Ascending aorta (tissue), 2 donors: Measurements from ENCODE around the gene HECTD4. TPM values are rescaled to one million over a fixed set of nuclear protein-coding genes. Genes with fewer than 3 reads are reported as not detected.
"Not testable (repeated sequence)": the region's sequence is repeated elsewhere in the genome, so short reads cannot be mapped to it uniquely, and the experiment has no call there.

Experiments
- DNase-seq, 2 donors: peaks; one replicate each; pipeline ENCODE4 v3.0.0-alpha.2; 2019; ENCODE audit warnings: low spot score in 2 of 2
- H3K27ac ChIP-seq, 2 donors: fragments of 200-600 bp; sonication (generic); one replicate each; pipeline ENCODE4 v1.5.1; 2016 to 2017; ENCODE audit warnings: mild to moderate bottlenecking in 1 of 2
- H3K27me3 ChIP-seq: fragments of 200-600 bp; sonication (generic); one replicate; pipeline ENCODE4 v1.5.1; 2017
- H3K36me3 ChIP-seq, 2 donors: fragments of 200-600 bp; sonication (generic); one replicate each; pipeline ENCODE4 v1.5.1; 2016
- H3K4me1 ChIP-seq, 2 donors: fragments of 200-600 bp; sonication (generic); one replicate each; pipeline ENCODE4 v1.5.1; 2016 to 2017; ENCODE audit warnings: mild to moderate bottlenecking in 1 of 2
- H3K4me3 ChIP-seq, 2 donors: fragments of 200-600 bp; sonication (generic); one replicate each; pipeline ENCODE4 v1.5.1; 2016 to 2017; ENCODE audit warnings: mild to moderate bottlenecking in 1 of 2
- H3K9me3 ChIP-seq, 2 donors: fragments of 200-600 bp; sonication (generic); one replicate each; pipeline ENCODE4 v1.5.1; 2016
- intact Hi-C: fragments of 100-400 bp; cut with DNase I; formaldehyde crosslinking; loops from one replicate; pipeline ENCODE4 v1.15.1; 2023
- total RNA-seq: library from RNA; depleted of rRNA; stranded (reverse); fragments of >200 nt; gene quantifications from one replicate; pipeline ENCODE4 v1.1.0, GENCODE V29; 2016
- TF ChIP-seq, protein P1 (sequence below), 3 experiments: fragments of 200-600 bp in 2 of 3; fragments of 450-650 bp in 1 of 3; sonication (generic) in 2 of 3; IDR thresholded peaks; one replicate each; pipeline ENCODE4 v1.5.1; 2016 to 2019; ENCODE audit warnings: antibody characterized with exemption in 3 of 3, mild to moderate bottlenecking in 1 of 3, moderate library complexity in 1 of 3

Gene HECTD4
- total RNA-seq, 1 donor from 2014 or later, result 23.7 TPM

- Histone ChIP-seq H3K4me1 (no peaks in the 10 kb centered on the region), H3K27ac (no peak overlapping the region), H3K27me3 (no peaks in the 10 kb centered on the region), H3K4me3 (no peak overlapping the region), H3K9me3 (peaks cover 5 to 17% of the 10 kb centered on the region in 2 donors), H3K36me3 (peaks cover 60 to 75% of the 10 kb centered on the region in 2 donors)
- intact Hi-C loops, result no loop called here
- TF ChIP-seq, protein P1, sequence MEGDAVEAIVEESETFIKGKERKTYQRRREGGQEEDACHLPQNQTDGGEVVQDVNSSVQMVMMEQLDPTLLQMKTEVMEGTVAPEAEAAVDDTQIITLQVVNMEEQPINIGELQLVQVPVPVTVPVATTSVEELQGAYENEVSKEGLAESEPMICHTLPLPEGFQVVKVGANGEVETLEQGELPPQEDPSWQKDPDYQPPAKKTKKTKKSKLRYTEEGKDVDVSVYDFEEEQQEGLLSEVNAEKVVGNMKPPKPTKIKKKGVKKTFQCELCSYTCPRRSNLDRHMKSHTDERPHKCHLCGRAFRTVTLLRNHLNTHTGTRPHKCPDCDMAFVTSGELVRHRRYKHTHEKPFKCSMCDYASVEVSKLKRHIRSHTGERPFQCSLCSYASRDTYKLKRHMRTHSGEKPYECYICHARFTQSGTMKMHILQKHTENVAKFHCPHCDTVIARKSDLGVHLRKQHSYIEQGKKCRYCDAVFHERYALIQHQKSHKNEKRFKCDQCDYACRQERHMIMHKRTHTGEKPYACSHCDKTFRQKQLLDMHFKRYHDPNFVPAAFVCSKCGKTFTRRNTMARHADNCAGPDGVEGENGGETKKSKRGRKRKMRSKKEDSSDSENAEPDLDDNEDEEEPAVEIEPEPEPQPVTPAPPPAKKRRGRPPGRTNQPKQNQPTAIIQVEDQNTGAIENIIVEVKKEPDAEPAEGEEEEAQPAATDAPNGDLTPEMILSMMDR (IDR thresholded peaks at IDR 0.05), result no peak
- DNase-seq, result peak in 1 of 2 donors; percentile 16
Measured at GRCh38 chr12:112160611-112161010, 221.6 kb downstream of the HECTD4 start.

- Histone ChIP-seq H3K4me1 (no peaks in the 10 kb centered on the region), H3K9me3 (peaks cover 5 to 17% of the 10 kb centered on the region in 2 donors), H3K4me3 (no peak overlapping the region), H3K36me3 (peaks cover 57 to 80% of the 10 kb centered on the region in 2 donors), H3K27ac (no peak overlapping the region), H3K27me3 (no peaks in the 10 kb centered on the region)
- intact Hi-C loops, result no loop called here
- DNase-seq, result peak in 1 of 2 donors; percentile 37
- TF ChIP-seq, protein P1 (IDR thresholded peaks at IDR 0.05), result no peak
Measured at GRCh38 chr12:112159146-112159541, 223.1 kb downstream of the HECTD4 start.

- H3K4me1 ChIP-seq, intact Hi-C loops, H3K4me3 ChIP-seq, H3K27ac ChIP-seq, H3K27me3 ChIP-seq: not testable (repeated sequence)
- Histone ChIP-seq H3K9me3 (peaks cover 5 to 17% of the 10 kb centered on the region in 2 donors), H3K36me3 (peaks cover 55 to 80% of the 10 kb centered on the region in 2 donors)
- DNase-seq, result peak in 1 of 2 donors; percentile 13
Measured at GRCh38 chr12:112158461-112159145, 223.6 kb downstream of the HECTD4 start.

DNA sequence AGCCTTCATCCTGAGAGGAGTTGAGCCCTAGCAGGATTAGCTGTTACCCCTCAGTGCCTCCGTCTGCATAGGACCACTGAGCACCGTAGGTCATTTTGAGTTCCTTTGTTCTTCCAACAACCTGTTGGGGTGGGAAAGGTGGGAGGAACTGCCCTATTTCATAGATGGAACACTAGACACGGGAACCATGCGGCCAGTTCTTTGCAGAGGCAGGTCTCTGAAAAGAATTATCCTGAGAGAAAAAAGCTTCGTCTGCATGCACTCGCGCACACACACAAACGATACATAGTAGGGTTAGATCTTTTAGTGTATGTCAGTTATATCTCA lies 228.4 kb downstream of the HECTD4 start:
- TF ChIP-seq, protein P1 (IDR thresholded peaks at IDR 0.05), result no peak
- H3K36me3 ChIP-seq, result peaks cover 59 to 80% of the 10 kb centered on the region in 2 donors
- no peak for DNase-seq

DNA sequence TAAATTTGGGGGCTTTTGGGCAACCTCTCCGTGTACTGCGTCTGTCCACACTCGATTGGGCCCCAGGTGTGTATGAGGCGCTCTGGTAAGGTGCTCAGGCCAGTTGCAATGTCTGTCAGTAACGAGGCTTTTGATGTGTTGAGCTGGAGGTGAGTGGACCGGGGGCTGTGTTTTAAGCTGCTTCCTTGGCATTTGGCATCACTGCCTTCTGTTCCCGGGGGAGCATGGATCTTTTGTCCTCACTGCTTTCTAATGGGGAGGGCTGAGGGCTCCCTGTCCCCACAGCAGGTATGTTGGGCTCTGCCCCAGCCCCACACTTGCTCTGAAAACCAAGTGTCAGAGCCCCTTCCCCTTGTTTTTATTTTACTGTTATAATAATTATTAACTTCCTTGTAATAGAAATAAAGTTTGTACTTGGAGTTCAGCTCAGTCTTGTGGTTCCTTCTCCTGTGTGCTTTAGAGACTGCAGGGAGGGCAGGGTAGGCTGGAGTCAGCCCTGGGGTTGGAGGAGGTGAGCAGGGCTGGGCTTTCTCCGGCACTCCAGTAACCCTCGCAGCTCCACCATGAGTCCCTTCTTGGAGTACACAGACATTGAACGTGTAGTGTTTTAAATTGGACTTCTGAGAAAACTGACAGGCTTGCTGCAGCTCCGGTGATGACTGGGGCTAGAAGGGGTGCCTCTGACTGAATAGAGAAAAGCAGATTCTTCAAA lies 228.9 kb downstream of the HECTD4 start:
- DNase-seq, result peak in 1 of 2 donors; percentile 8

More for the DNA sequence above, 228.4 kb downstream of the HECTD4 start:
- Histone ChIP-seq H3K4me3 (no peak overlapping the region), H3K9me3 (peaks cover 5 to 17% of the 10 kb centered on the region in 2 donors), H3K27me3 (no peaks in the 10 kb centered on the region), H3K27ac (no peak overlapping the region), H3K4me1 (no peaks in the 10 kb centered on the region)
- intact Hi-C loops, result no loop called here

More for the DNA sequence above, 228.9 kb downstream of the HECTD4 start:
- Histone ChIP-seq H3K36me3 (peaks cover 59 to 80% of the 10 kb centered on the region in 2 donors), H3K4me1 (no peaks in the 10 kb centered on the region), H3K9me3 (peaks cover 3 to 11% of the 10 kb centered on the region in 2 donors), H3K27me3 (no peaks in the 10 kb centered on the region), H3K27ac (no peak overlapping the region), H3K4me3 (no peak overlapping the region)
- intact Hi-C loops, result no loop called here
- TF ChIP-seq, protein P1 (IDR thresholded peaks at IDR 0.05), result no peak
